Activated CD8-positive, alpha-beta memory T cell treated with anti-CD3 and anti-CD28 coated beads for 36 hours (primary cell): ENCODE results near the gene FAM210A. TPM values are rescaled to one million over a fixed set of nuclear protein-coding genes. Genes with fewer than 3 reads are reported as not detected.
"Not testable (repeated sequence)": the region's sequence is repeated elsewhere in the genome, so short reads cannot be mapped to it uniquely, and the experiment has no call there.

Experiments used
- CTCF ChIA-PET: fragments of 350-600 bp; sonication (Branson Sonifier 250); formaldehyde crosslinking; loops from one replicate; lab custom pipeline; 2021; ENCODE audit warnings: antibody characterized with exemption; lab: Charles Lee
- POLR2A ChIA-PET: fragments of 350-600 bp; sonication (Branson Sonifier 250); formaldehyde crosslinking; loops from one replicate; lab custom pipeline; 2021; ENCODE audit warnings: antibody characterized with exemption; lab: Charles Lee
- total RNA-seq, 2 experiments: library from RNA; stranded (reverse); gene quantifications; one replicate each; pipeline ENCODE4 v1.2.3, GENCODE V29; 2021

Gene FAM210A
- total RNA-seq, 2 experiments from 2014 or later: 51.6 to 53.9 TPM

GRCh38 chr18:13712400-13713131 lies 13.8 kb downstream of the FAM210A start:
- POLR2A ChIA-PET: interaction anchor here (0.5 kb wide), 1 partner anchor 23 kb away, joined by 3 read pairs; no protein-coding TSS in a partner anchor
- CTCF ChIA-PET: no interaction called here

GRCh38 chr18:13710414-13710831 lies 15.9 kb downstream of the FAM210A start:
- CTCF ChIA-PET: no interaction called here
- POLR2A ChIA-PET: no interaction called here

- ChIA-PET CTCF (no interaction called here), POLR2A (no interaction called here)
Measured at GRCh38 chr18:13703899-13704298, 22.5 kb downstream of the FAM210A start.

GRCh38 chr18:13700153-13700552 lies 26.2 kb downstream of the FAM210A start:
- ChIA-PET CTCF (no interaction called here), POLR2A (no interaction called here)

GRCh38 chr18:13696961-13697360 lies 29.4 kb downstream of the FAM210A start:
- CTCF ChIA-PET: no interaction called here

GRCh38 chr18:13695337-13695736 lies 31.0 kb downstream of the FAM210A start:
- CTCF ChIA-PET: not testable (repeated sequence)
- POLR2A ChIA-PET: interaction anchor here (0.6 kb wide), 1 partner anchor 80 kb away, joined by 4 read pairs; no protein-coding TSS in a partner anchor

More at GRCh38 chr18:13696961-13697360, 29.4 kb downstream of the FAM210A start:
- POLR2A ChIA-PET: no interaction called here

GRCh38 chr18:13690060-13690459 lies 36.3 kb downstream of the FAM210A start:
- CTCF ChIA-PET, POLR2A ChIA-PET: not testable (repeated sequence)

GRCh38 chr18:13688191-13689136 lies 37.9 kb downstream of the FAM210A start:
- POLR2A ChIA-PET: no interaction called here

GRCh38 chr18:13684546-13684945 lies 41.8 kb downstream of the FAM210A start:
- POLR2A ChIA-PET: no interaction called here

More at GRCh38 chr18:13688191-13689136, 37.9 kb downstream of the FAM210A start:
- CTCF ChIA-PET: no interaction called here

GRCh38 chr18:13681701-13682100 lies 44.7 kb downstream of the FAM210A start:
- ChIA-PET CTCF (no interaction called here), POLR2A (no interaction called here)

More at GRCh38 chr18:13684546-13684945, 41.8 kb downstream of the FAM210A start:
- CTCF ChIA-PET: no interaction called here

GRCh38 chr18:13680612-13681011 lies 45.7 kb downstream of the FAM210A start:
- CTCF ChIA-PET: no interaction called here

GRCh38 chr18:13677350-13677749 lies 49.0 kb downstream of the FAM210A start:
- POLR2A ChIA-PET, CTCF ChIA-PET: not testable (repeated sequence)

More at GRCh38 chr18:13680612-13681011, 45.7 kb downstream of the FAM210A start:
- POLR2A ChIA-PET: no interaction called here

- POLR2A ChIA-PET: no interaction called here
Measured at GRCh38 chr18:13676471-13676870, 49.9 kb downstream of the FAM210A start.

GRCh38 chr18:13672657-13673056 lies 53.7 kb downstream of the FAM210A start:
- ChIA-PET POLR2A (no interaction called here), CTCF (interaction anchor here (0.8 kb wide), 1 partner anchor 193 kb away, joined by 3 read pairs; no protein-coding TSS in a partner anchor)

More at GRCh38 chr18:13676471-13676870, 49.9 kb downstream of the FAM210A start:
- CTCF ChIA-PET: no interaction called here

GRCh38 chr18:13661779-13662256 lies 64.5 kb downstream of the FAM210A start:
- POLR2A ChIA-PET: no interaction called here
- CTCF ChIA-PET: no interaction called here

- ChIA-PET CTCF (no interaction called here), POLR2A (no interaction called here)
Measured at GRCh38 chr18:13661051-13661778, 65.1 kb downstream of the FAM210A start.

- ChIA-PET POLR2A (no interaction called here), CTCF (no interaction called here)
Measured at GRCh38 chr18:13660510-13660909, 65.8 kb downstream of the FAM210A start.

- POLR2A ChIA-PET: no interaction called here
- CTCF ChIA-PET: no interaction called here
Measured at GRCh38 chr18:13658436-13659204, 67.7 kb downstream of the FAM210A start.
